ENCODE results near the gene PHGDH. TPM values are rescaled to one million over a fixed set of nuclear protein-coding genes. Genes with fewer than 3 reads are reported as not detected.

The PHGDH gene
- total RNA-seq, 4 donors from 2014 or later, result 6.4 to 120 (median 34.6) TPM

GRCh38 chr1:119764220-119764619, 52.5 kb downstream of the PHGDH start:
- Histone ChIP-seq H3K4me1 (no peaks in the 10 kb centered on the region), H3K27me3 (no peaks in the 10 kb centered on the region), H3K36me3 (no peaks in the 10 kb centered on the region), H3K9me3 (no peaks in the 10 kb centered on the region), H3K27ac (no peak overlapping the region), H3K4me3 (no peak overlapping the region)
- no peak for DNase-seq
- TF ChIP-seq, protein P1, sequence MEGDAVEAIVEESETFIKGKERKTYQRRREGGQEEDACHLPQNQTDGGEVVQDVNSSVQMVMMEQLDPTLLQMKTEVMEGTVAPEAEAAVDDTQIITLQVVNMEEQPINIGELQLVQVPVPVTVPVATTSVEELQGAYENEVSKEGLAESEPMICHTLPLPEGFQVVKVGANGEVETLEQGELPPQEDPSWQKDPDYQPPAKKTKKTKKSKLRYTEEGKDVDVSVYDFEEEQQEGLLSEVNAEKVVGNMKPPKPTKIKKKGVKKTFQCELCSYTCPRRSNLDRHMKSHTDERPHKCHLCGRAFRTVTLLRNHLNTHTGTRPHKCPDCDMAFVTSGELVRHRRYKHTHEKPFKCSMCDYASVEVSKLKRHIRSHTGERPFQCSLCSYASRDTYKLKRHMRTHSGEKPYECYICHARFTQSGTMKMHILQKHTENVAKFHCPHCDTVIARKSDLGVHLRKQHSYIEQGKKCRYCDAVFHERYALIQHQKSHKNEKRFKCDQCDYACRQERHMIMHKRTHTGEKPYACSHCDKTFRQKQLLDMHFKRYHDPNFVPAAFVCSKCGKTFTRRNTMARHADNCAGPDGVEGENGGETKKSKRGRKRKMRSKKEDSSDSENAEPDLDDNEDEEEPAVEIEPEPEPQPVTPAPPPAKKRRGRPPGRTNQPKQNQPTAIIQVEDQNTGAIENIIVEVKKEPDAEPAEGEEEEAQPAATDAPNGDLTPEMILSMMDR (IDR thresholded peaks at IDR 0.05), result no peak
- TF ChIP-seq POLR2A (IDR thresholded peaks at IDR 0.05), result no peak
- intact Hi-C loops (cut with DNase I; ENCODE audit: low total_unique reads), result no loop called here

DNA sequence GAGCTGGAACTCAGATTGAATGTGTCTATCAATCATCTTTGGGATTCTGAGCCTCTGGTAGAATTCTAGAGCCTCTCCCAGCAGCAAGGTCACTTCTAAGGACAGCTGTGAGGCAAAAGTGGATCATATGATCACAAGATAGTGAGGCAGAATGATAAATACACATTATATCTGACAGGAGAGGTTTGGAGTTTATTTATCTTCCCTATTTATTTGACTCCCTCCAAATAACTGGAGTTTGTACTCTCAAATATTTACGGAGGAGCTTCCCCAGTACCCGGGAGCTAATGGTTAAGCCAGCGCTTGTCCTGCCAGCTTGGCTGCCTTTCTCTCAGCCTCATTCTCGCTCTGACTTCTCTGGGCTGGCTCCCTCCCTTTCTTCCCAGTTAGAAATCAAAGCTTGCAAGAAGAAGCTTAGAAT, 54.6 kb downstream of the PHGDH start:
- H3K4me1 ChIP-seq, result no peaks in the 10 kb centered on the region
- H3K9me3 ChIP-seq, result no peaks in the 10 kb centered on the region
- H3K4me3 ChIP-seq, result no peak overlapping the region
- H3K36me3 ChIP-seq, result no peaks in the 10 kb centered on the region
- H3K27me3 ChIP-seq, result no peaks in the 10 kb centered on the region
- intact Hi-C loops (cut with DNase I; ENCODE audit: low total_unique reads), result no loop called here
- TF ChIP-seq, protein P1 (IDR thresholded peaks at IDR 0.05), result no peak
- TF ChIP-seq POLR2A (IDR thresholded peaks at IDR 0.05), result no peak
- DNase-seq, result no peak
- H3K27ac ChIP-seq, result no peak overlapping the region

DNA sequence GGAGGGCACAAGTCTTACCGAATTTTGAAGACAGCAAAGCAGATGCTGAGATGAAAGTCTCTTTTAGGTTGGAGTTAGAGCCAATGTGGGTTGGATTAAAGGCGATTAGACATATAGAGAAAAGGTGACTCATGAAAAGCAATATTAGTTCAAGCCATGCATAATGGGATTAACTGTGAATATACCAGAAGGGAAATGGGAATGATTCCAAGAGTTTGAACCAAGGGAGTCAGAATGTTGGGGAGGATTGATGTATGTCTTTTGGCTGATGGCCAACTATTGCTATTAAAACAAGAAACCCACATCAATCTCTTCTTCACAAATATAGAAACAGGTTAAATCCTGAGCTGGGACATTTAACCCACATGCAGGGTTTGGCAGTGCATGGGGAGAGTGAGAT, 55.8 kb downstream of the PHGDH start:
- Histone ChIP-seq H3K27me3 (no peaks in the 10 kb centered on the region), H3K27ac (no peak overlapping the region), H3K9me3 (no peaks in the 10 kb centered on the region), H3K36me3 (no peaks in the 10 kb centered on the region), H3K4me1 (no peaks in the 10 kb centered on the region), H3K4me3 (no peak overlapping the region)
- DNase-seq, result no peak
- TF ChIP-seq, protein P1 (IDR thresholded peaks at IDR 0.05), result no peak
- no peak for TF ChIP-seq POLR2A (IDR thresholded peaks at IDR 0.05)
- intact Hi-C loops (cut with DNase I; ENCODE audit: low total_unique reads), result no loop called here

DNA sequence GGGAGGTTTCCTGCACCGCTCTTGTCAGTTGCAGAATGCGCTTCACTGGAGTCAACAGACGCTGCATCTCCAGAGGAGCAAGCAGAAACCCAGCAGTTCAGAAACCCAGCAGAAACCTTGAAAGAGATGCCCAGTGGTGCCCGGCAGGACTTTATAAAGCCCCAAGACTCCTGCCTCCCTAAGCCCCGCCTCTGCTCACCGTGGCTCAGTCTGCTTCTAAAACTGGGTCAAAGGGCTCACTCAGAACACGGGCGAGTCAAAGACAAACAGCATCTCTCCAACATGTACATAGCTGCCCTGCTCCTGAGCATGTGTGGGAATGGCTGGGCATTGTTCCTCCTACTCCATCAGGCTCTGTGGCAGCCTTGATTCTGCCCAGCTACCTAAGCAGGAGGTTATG, 57.0 kb downstream of the PHGDH start, which contains the start of gene HMGCS2:
HMGCS2 (minus strand) TSS at position 128 of the 400 bp plus-strand sequence; CDS start at position 67, 61 bp downstream.
- TF ChIP-seq POLR2A (IDR thresholded peaks at IDR 0.05), result no peak
- TF ChIP-seq, protein P1 (IDR thresholded peaks at IDR 0.05), result no peak
- H3K36me3 ChIP-seq, result no peaks in the 10 kb centered on the region
- no peaks in the 10 kb centered on the region for H3K4me1 ChIP-seq
- intact Hi-C loops (cut with DNase I; ENCODE audit: low total_unique reads), result no loop called here
- DNase-seq, result no peak
- no peaks in the 10 kb centered on the region for H3K27me3 ChIP-seq
- H3K27ac ChIP-seq, result no peak within 1 kb of the TSS
- H3K4me3 ChIP-seq, result no peak within 1 kb of the TSS
- H3K9me3 ChIP-seq, result no peaks in the 10 kb centered on the region

DNA sequence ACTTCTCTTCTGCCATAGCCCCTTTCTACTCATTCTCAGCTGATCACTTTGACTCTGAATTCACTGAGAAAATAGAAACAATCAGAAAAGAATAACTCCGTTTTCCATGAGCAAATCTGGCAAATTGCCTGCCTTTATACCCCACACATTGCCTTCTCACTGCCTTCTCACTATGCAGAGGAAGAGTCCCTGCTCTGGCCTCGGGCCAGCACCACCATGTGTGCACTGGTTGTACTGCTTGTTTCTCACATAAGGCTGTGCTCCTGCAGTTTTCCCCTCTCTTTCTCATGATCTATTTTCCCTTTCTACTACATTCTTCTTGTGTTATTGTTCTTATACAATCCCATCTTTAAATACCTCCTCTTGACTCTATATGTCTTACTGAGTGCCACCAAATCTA, 59.3 kb downstream of the PHGDH start:
- H3K27me3 ChIP-seq, result no peaks in the 10 kb centered on the region
- TF ChIP-seq, protein P1 (IDR thresholded peaks at IDR 0.05), result no peak
- no peak for TF ChIP-seq POLR2A (IDR thresholded peaks at IDR 0.05)
- H3K9me3 ChIP-seq, result no peaks in the 10 kb centered on the region
- H3K4me3 ChIP-seq, result no peak overlapping the region
- intact Hi-C loops (cut with DNase I; ENCODE audit: low total_unique reads), result no loop called here
- H3K36me3 ChIP-seq, result no peaks in the 10 kb centered on the region
- H3K27ac ChIP-seq, result no peak overlapping the region
- no peaks in the 10 kb centered on the region for H3K4me1 ChIP-seq
- DNase-seq, result no peak

Measured in uterus (tissue), 4 donors.